ENCODE data around the gene RAC3.

The RAC3 gene

GRCh38 chr17:82063424-82064415 lies 32.2 kb downstream of the RAC3 start:
- H3K4me3 ChIP-seq (ENCODE audit: low read depth, low read length), result peak overlapping the region; percentile 97; the same call in 1 of the 2 replicates
- TF ChIP-seq, protein P1, sequence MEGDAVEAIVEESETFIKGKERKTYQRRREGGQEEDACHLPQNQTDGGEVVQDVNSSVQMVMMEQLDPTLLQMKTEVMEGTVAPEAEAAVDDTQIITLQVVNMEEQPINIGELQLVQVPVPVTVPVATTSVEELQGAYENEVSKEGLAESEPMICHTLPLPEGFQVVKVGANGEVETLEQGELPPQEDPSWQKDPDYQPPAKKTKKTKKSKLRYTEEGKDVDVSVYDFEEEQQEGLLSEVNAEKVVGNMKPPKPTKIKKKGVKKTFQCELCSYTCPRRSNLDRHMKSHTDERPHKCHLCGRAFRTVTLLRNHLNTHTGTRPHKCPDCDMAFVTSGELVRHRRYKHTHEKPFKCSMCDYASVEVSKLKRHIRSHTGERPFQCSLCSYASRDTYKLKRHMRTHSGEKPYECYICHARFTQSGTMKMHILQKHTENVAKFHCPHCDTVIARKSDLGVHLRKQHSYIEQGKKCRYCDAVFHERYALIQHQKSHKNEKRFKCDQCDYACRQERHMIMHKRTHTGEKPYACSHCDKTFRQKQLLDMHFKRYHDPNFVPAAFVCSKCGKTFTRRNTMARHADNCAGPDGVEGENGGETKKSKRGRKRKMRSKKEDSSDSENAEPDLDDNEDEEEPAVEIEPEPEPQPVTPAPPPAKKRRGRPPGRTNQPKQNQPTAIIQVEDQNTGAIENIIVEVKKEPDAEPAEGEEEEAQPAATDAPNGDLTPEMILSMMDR (IDR thresholded peaks at IDR 0.05; ENCODE audit: low read depth, low read length, missing control alignments), result no peak
- no peak for DNase-seq (ENCODE audit: low read depth)

GRCh38 chr17:82064433-82065192 lies 33.1 kb downstream of the RAC3 start:
- TF ChIP-seq, protein P1 (IDR thresholded peaks at IDR 0.05; ENCODE audit: low read depth, low read length, missing control alignments), result no peak
- H3K4me3 ChIP-seq (ENCODE audit: low read depth, low read length), result peak overlapping the region; percentile 97
- no peak for DNase-seq (ENCODE audit: low read depth)

DNA sequence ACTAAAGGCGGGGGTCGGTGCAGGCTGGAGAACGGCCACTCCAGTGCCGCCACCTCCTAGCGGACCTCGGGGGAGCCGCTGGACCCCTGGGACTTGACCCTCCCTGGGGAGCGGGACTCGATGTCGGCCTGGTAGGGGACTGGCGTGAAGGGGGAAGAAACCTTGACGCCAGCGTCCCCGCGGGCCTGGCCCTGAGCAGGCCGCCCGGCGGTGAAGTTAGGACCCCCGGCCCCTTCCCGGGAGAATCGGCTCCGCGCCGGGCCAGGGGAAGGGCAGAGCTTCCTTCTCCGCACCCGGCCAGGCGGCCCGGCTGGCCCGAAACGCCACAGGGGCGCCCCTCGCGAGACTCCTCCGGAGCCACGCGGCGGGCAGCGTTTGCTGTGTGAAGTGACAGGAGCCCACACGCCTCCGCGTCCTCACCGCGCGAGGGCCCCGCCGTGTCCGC lies 33.7 kb downstream of the RAC3 start:
- H3K4me3 ChIP-seq (ENCODE audit: low read depth, low read length), result peak overlapping the region; percentile 97
- no peak for DNase-seq (ENCODE audit: low read depth)
- TF ChIP-seq, protein P1 (IDR thresholded peaks at IDR 0.05; ENCODE audit: low read depth, low read length, missing control alignments), result no peak

- TF ChIP-seq, protein P1 (IDR thresholded peaks at IDR 0.05; ENCODE audit: low read depth, low read length, missing control alignments), result no peak
- H3K4me3 ChIP-seq (ENCODE audit: low read depth, low read length), result peak within 1 kb of the TSS; percentile 97
- DNase-seq (ENCODE audit: low read depth), result peak; percentile 16
Measured at GRCh38 chr17:82065638-82066303, 34.3 kb downstream of the RAC3 start, which contains the start of gene DUS1L. DUS1L (minus strand) TSS chr17:82065804; CDS start chr17:82065059, 745 bp downstream.

- DNase-seq (ENCODE audit: low read depth), result no peak
- TF ChIP-seq, protein P1 (IDR thresholded peaks at IDR 0.05; ENCODE audit: low read depth, low read length, missing control alignments), result no peak
- no peak overlapping the region for H3K4me3 ChIP-seq (ENCODE audit: low read depth, low read length)
Measured at GRCh38 chr17:82070611-82071010, 39.1 kb downstream of the RAC3 start.

DNA sequence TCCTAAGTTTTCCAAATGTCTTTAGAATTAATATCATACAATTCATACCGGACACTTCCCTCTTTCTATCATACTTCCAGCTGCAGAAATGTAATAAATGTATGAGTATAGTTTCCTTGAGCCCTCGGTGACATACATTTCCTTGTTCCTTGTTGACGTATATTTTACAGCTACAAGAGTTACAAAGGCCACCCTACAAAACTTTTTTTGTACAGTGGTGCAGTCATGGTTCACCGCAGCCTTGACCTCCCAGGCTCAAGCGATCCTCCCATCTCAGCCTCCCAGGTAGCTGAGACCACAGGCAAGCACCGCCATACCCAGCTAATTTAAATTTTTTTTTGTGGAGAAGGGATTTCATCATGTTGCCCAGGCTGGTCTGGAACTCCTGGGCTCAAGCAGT lies 41.3 kb downstream of the RAC3 start:
- H3K4me3 ChIP-seq (ENCODE audit: low read depth, low read length), result no peak overlapping the region
- no peak for DNase-seq (ENCODE audit: low read depth)
- TF ChIP-seq, protein P1 (IDR thresholded peaks at IDR 0.05; ENCODE audit: low read depth, low read length, missing control alignments), result no peak

All from GM12864 (cell line).